Stimulated activated naive CD4-positive, alpha-beta T cell (primary cell): Measurements from ENCODE around the gene CSNK1E.

Experiments used
- DNase-seq, 6 experiments: peaks; one replicate each; lab custom pipeline; 2025; lab: John Stamatoyannopoulos, UW

The CSNK1E gene

GRCh38 chr22:38273135-38273826 lies 44.0 kb downstream of the CSNK1E start:
- DNase-seq: peak in 3 of 6 experiments; percentile 26 to 82 (median 34)

- peak; percentile 64 to 87 (median 76) for DNase-seq
These were observed 44.7 kb downstream of the CSNK1E start, which contains the start of gene TMEM184B for GRCh38 chr22:38272373-38273134. TSS of gene TMEM184B (minus strand) at chr22:38273010. CDS start at chr22:38247961, 25,049 bp downstream.

GRCh38 chr22:38271927-38272372 lies 45.3 kb downstream of the CSNK1E start:
- peak in 2 of 6 experiments; percentile 10 to 39 for DNase-seq

- no peak for DNase-seq
These were observed 46.1 kb downstream of the CSNK1E start for GRCh38 chr22:38271101-38271500.

- no peak for DNase-seq
These were observed 46.9 kb downstream of the CSNK1E start for GRCh38 chr22:38270091-38270992.

- no peak for DNase-seq
These were observed 47.8 kb downstream of the CSNK1E start for GRCh38 chr22:38269466-38269865.

GRCh38 chr22:38267086-38267485 lies 50.1 kb downstream of the CSNK1E start:
- peak; percentile 47 to 86 (median 72) for DNase-seq

GRCh38 chr22:38266120-38266519 lies 51.1 kb downstream of the CSNK1E start:
- DNase-seq: no peak

- DNase-seq: no peak
These were observed 52.9 kb downstream of the CSNK1E start for GRCh38 chr22:38264322-38264843.

- DNase-seq: peak in 2 of 6 experiments; percentile 8 to 9
These were observed 55.0 kb downstream of the CSNK1E start for GRCh38 chr22:38262051-38262795.

- DNase-seq: no peak
These were observed 56.2 kb downstream of the CSNK1E start for GRCh38 chr22:38260761-38261681.

- no peak for DNase-seq
These were observed 57.9 kb downstream of the CSNK1E start for GRCh38 chr22:38259370-38259769.

- no peak for DNase-seq
These were observed 58.3 kb downstream of the CSNK1E start for GRCh38 chr22:38258895-38259294.

GRCh38 chr22:38257650-38258250 lies 59.5 kb downstream of the CSNK1E start:
- DNase-seq: no peak

GRCh38 chr22:38257181-38257580 lies 60.1 kb downstream of the CSNK1E start:
- no peak for DNase-seq

GRCh38 chr22:38255697-38256096 lies 61.5 kb downstream of the CSNK1E start:
- no peak for DNase-seq

- DNase-seq: no peak
These were observed 65.9 kb downstream of the CSNK1E start for GRCh38 chr22:38251341-38251692.

- no peak for DNase-seq
These were observed 66.4 kb downstream of the CSNK1E start for GRCh38 chr22:38250643-38251340.
